A549 (cell line): ENCODE measurements around the gene HBS1L. TPM values are rescaled to one million over a fixed set of nuclear protein-coding genes. Genes with fewer than 3 reads are reported as not detected.

Experiments
- ATAC-seq, 2 experiments: fragments of 200-7000 bp in 1 of 2; fragments of >200 bp in 1 of 2; cut with Nextera tagmentation in 1 of 2; cut with Tn5 transposase in 1 of 2; 3 replicates each; pipeline versions ENCODE4 v1.8.0 to v1.9.1; 2018 to 2020; ENCODE audit warnings: mild to moderate bottlenecking in 1 of 2, moderate library complexity in 1 of 2
- CTCF ChIA-PET: fragments of 300-600 bp; sonication (Branson Sonifier 250); formaldehyde crosslinking; extraction: SDS; loops from one replicate; lab custom pipeline; 2021; ENCODE audit warnings: antibody characterized with exemption, inconsistent platforms; lab: Yijun Ruan, JAX
- POLR2A ChIA-PET: fragments of 350-600 bp; formaldehyde crosslinking; extraction: SDS; loops from one replicate; lab custom pipeline; 2021; ENCODE audit warnings: antibody characterized with exemption, inconsistent platforms; lab: Yijun Ruan, JAX
- DNase-seq, 2 experiments: peaks; one replicate each; pipeline versions ENCODE4 v3.0.0 to v3.0.0-alpha.2; 2011 to 2016; ENCODE audit warnings: low read depth in 1 of 2, low spot score in 1 of 2
- FAIRE-seq: peaks from 2 replicates; lab custom pipeline; 2011; peaks lifted over from hg19 to GRCh38; lab: Jason Lieb, UNC
- H3K27ac ChIP-seq, 2 experiments: fragments of >200 bp; sonication (Bioruptor Twin); formaldehyde crosslinking; 3 replicates each; pipeline ENCODE4 v1.5.1; 2016 to 2017
- H3K4me1 ChIP-seq: fragments of >200 bp; sonication (Bioruptor Twin); formaldehyde crosslinking; 3 replicates; pipeline ENCODE4 v1.6.1; 2016
- H3K4me2 ChIP-seq: fragments of >200 bp; sonication (Bioruptor Twin); formaldehyde crosslinking; 3 replicates; pipeline ENCODE4 v1.6.1; 2016
- H3K4me3 ChIP-seq: fragments of >200 bp; sonication (Bioruptor Twin); formaldehyde crosslinking; 3 replicates; pipeline ENCODE4 v1.5.1; 2016
- H3K9me3 ChIP-seq: fragments of >200 bp; sonication (Bioruptor Twin); formaldehyde crosslinking; 3 replicates; pipeline ENCODE4 v1.6.1; 2016
- ATOH8 ChIP-seq: fragments of 250-450 bp; sonication (Bioruptor Pico); IDR thresholded peaks from 2 replicates; pipeline ENCODE4 v1.5.0; 2020; ENCODE audit warnings: low read depth, mild to moderate bottlenecking, moderate library complexity
- BCL3 ChIP-seq: fragments of >200 bp; sonication (Bioruptor Twin); formaldehyde crosslinking; IDR thresholded peaks from 3 replicates; pipeline ENCODE4 v1.6.1; 2016
- CHD2 ChIP-seq: fragments of 150-350 bp; IDR thresholded peaks from 2 replicates; pipeline ENCODE4 v1.6.1; 2014; ENCODE audit warnings: low read length; ENCODE audit not compliant: partially characterized antibody
- CTCF ChIP-seq: fragments of >200 bp; sonication (Bioruptor Twin); formaldehyde crosslinking; IDR thresholded peaks from 3 replicates; pipeline ENCODE4 v1.5.1; 2016
- ESRRA ChIP-seq: fragments of 150-350 bp; IDR thresholded peaks from 2 replicates; pipeline ENCODE4 v1.6.1; 2014; ENCODE audit warnings: mild to moderate bottlenecking, low read length, borderline replicate concordance
- FOSB ChIP-seq: fragments of 250-450 bp; sonication (Bioruptor Pico); IDR thresholded peaks from 2 replicates; pipeline ENCODE4 v1.5.0; 2020; ENCODE audit warnings: mild to moderate bottlenecking, moderate library complexity
- FOSL2 ChIP-seq, 2 experiments: fragments of 450-650 bp in 1 of 2; fragments of >200 bp in 1 of 2; sonication (Bioruptor Twin) in 1 of 2; formaldehyde crosslinking; IDR thresholded peaks; 2 replicates each; pipeline versions ENCODE4 v1.5.0 to v1.6.1; 2016 to 2020; ENCODE audit warnings: mild to moderate bottlenecking in 1 of 2, moderate library complexity in 1 of 2
- GATA3 ChIP-seq: IDR thresholded peaks from 2 replicates; pipeline ENCODE4 v1.6.1; 2012; ENCODE audit warnings: borderline replicate concordance
- HDAC2 ChIP-seq: fragments of 200-600 bp; sonication (generic); IDR thresholded peaks from 2 replicates; pipeline ENCODE4 v1.6.1; 2016
- HES2 ChIP-seq: fragments of >200 bp; sonication (Bioruptor Twin); formaldehyde crosslinking; IDR thresholded peaks from 2 replicates; pipeline ENCODE4 v1.6.1; 2016
- HMGXB4 ChIP-seq: fragments of 250-450 bp; sonication (Bioruptor Pico); IDR thresholded peaks from 2 replicates; pipeline ENCODE4 v1.5.0; 2021; ENCODE audit warnings: mild to moderate bottlenecking, moderate library complexity, borderline replicate concordance
- HOXA7 ChIP-seq: fragments of 250-450 bp; sonication (Bioruptor Pico); IDR thresholded peaks from 2 replicates; pipeline ENCODE4 v1.5.0; 2020; ENCODE audit warnings: mild to moderate bottlenecking, moderate library complexity
- HOXB13 ChIP-seq: fragments of 250-450 bp; sonication (Bioruptor Pico); IDR thresholded peaks from 2 replicates; pipeline ENCODE4 v1.5.0; 2020; ENCODE audit warnings: low read depth, mild to moderate bottlenecking, moderate library complexity
- JUN ChIP-seq, 2 experiments: fragments of >200 bp; sonication (Bioruptor Twin); formaldehyde crosslinking; IDR thresholded peaks; 2 replicates in 1 of 2; 3 replicates in 1 of 2; pipeline ENCODE4 v1.6.1; 2016 to 2017
- JUNB ChIP-seq: fragments of >200 bp; sonication (Bioruptor Twin); formaldehyde crosslinking; IDR thresholded peaks from 2 replicates; pipeline ENCODE4 v1.6.1; 2016
- KDM5A ChIP-seq: fragments of 200-600 bp; sonication (generic); IDR thresholded peaks from 2 replicates; pipeline ENCODE4 v1.6.1; 2016; ENCODE audit warnings: antibody characterized with exemption, mild to moderate bottlenecking
- NFE2L2 ChIP-seq: fragments of 150-350 bp; conservative IDR thresholded peaks from 2 replicates; pipeline ENCODE4 v1.6.1; 2014; ENCODE audit warnings: low read length
- NPAS2 ChIP-seq: fragments of 250-450 bp; sonication (Bioruptor Pico); IDR thresholded peaks from 2 replicates; pipeline ENCODE4 v1.8.0; 2022; ENCODE audit warnings: mild to moderate bottlenecking, moderate library complexity, borderline replicate concordance
- NR3C1 ChIP-seq: fragments of >200 bp; sonication (Bioruptor Twin); formaldehyde crosslinking; IDR thresholded peaks from 3 replicates; pipeline ENCODE4 v1.6.1; 2017
- POLR2A ChIP-seq: IDR thresholded peaks from 2 replicates; pipeline ENCODE4 v1.6.1; 2012; ENCODE audit warnings: mild to moderate bottlenecking, low read length
- RAD21 ChIP-seq, 2 experiments: fragments of >200 bp in 1 of 2; sonication (Bioruptor Twin) in 1 of 2; formaldehyde crosslinking in 1 of 2; IDR thresholded peaks in 1 of 2; conservative IDR thresholded peaks in 1 of 2; 2 replicates in 1 of 2; 3 replicates in 1 of 2; pipeline ENCODE4 v1.6.1; 2012 to 2018; ENCODE audit warnings: inconsistent platforms in 1 of 2
- RARB ChIP-seq: fragments of 250-450 bp; sonication (Bioruptor Pico); IDR thresholded peaks from 2 replicates; pipeline ENCODE4 v1.8.0; 2021; ENCODE audit warnings: mild to moderate bottlenecking, moderate library complexity
- RFX5 ChIP-seq: fragments of 450-650 bp; IDR thresholded peaks from 2 replicates; pipeline ENCODE4 v1.7.1; 2014; ENCODE audit warnings: antibody characterized with exemption, mild to moderate bottlenecking, moderate library complexity
- RNF2 ChIP-seq: fragments of 200-600 bp; sonication (generic); IDR thresholded peaks from 2 replicates; pipeline ENCODE4 v1.6.1; 2016; ENCODE audit warnings: low read depth, mild to moderate bottlenecking, antibody characterized with exemption, moderate library complexity, borderline replicate concordance
- SMC3 ChIP-seq: fragments of >200 bp; sonication (Bioruptor Twin); formaldehyde crosslinking; IDR thresholded peaks from 3 replicates; pipeline ENCODE4 v1.6.1; 2018; ENCODE audit warnings: inconsistent platforms
- SREBF2 ChIP-seq: fragments of 450-650 bp; IDR thresholded peaks from 2 replicates; pipeline ENCODE4 v1.6.1; 2014; ENCODE audit warnings: mild to moderate bottlenecking, moderate library complexity
- ZC3H11A ChIP-seq: fragments of 450-650 bp; IDR thresholded peaks from 2 replicates; pipeline ENCODE4 v1.6.1; 2014; ENCODE audit warnings: antibody characterized with exemption, mild to moderate bottlenecking
- ZFP36 ChIP-seq: fragments of 450-650 bp; IDR thresholded peaks from 2 replicates; pipeline ENCODE4 v1.6.1; 2014; ENCODE audit warnings: borderline replicate concordance; ENCODE audit not compliant: partially characterized antibody
- ZSCAN20 ChIP-seq: fragments of 250-450 bp; sonication (Bioruptor Pico); IDR thresholded peaks from 2 replicates; pipeline ENCODE4 v1.8.0; 2022; ENCODE audit warnings: mild to moderate bottlenecking, moderate library complexity
- WGBS: methylation state at CpG from one replicate; pipeline ENCODE4 v1.1.6; 2017; ENCODE audit errors: missing lambda C conversion rate; 5-methylcytosine and 5-hydroxymethylcytosine counted together
- polyA plus RNA-seq, 4 experiments: library from polyadenylated mRNA; depleted of rRNA in 3 of 4; stranded (reverse); fragments of >200 nt; fragmentation: RNase III in 1 of 4; extraction: RNeasy Plus Mini Kit Qiagen cat#74134 plus additional on column Dnase treatment in 1 of 4; gene quantifications; 2 replicates in 3 of 4; 3 replicates in 1 of 4; pipeline ENCODE4 v1.2.3, GENCODE V29; 2011 to 2017

HBS1L gene
- polyA plus RNA-seq, 2 of the 4 experiments (the other 2 are of a cell fraction) = 41.5 to 61.7 TPM

- WGBS = 85% methylated on average over 1 of the region's 1 CpG
- CTCF ChIA-PET = interaction anchor here (0.6 to 1.0 kb wide), 2 partner anchors 34 to 80 kb away, joined by 3 read pairs; no protein-coding TSS in a partner anchor
These were observed 90.0 kb downstream of the HBS1L start for GRCh38 chr6:134964451-134965203.

GRCh38 chr6:134962421-134962820, 92.2 kb downstream of the HBS1L start:
- no peak overlapping the region for H3K27ac ChIP-seq
- ATAC-seq (no peak), FAIRE-seq (no peak), DNase-seq (no peak)
- no peaks in the 10 kb centered on the region for H3K9me3 ChIP-seq
- CTCF ChIA-PET = no interaction called here
- no peak overlapping the region for H3K4me2 ChIP-seq
- POLR2A ChIA-PET = no interaction called here
- no peak overlapping the region for H3K4me3 ChIP-seq
- H3K4me1 ChIP-seq = no peaks in the 10 kb centered on the region
- TF ChIP-seq GATA3 (no peak), RAD21 (conservative IDR thresholded peaks at IDR 0.05 in 1 of 2, IDR thresholded peaks at IDR 0.05 in 1 of 2) (no peak), BCL3 (no peak), CTCF (no peak), ZSCAN20 (CRISPR knock-in tag) (no peak), POLR2A (no peak), FOSL2 (IDR thresholded peaks at IDR 0.05) (no peak), FOSL2 (CRISPR knock-in tag; IDR thresholded peaks at IDR 0.05) (no peak), HOXB13 (CRISPR knock-in tag) (no peak), SMC3 (no peak), ZC3H11A (no peak), RARB (CRISPR knock-in tag) (no peak), KDM5A (no peak), NFE2L2 (no peak)

More at GRCh38 chr6:134964451-134965203, 90.0 kb downstream of the HBS1L start:
- FAIRE-seq (no peak), DNase-seq (no peak), ATAC-seq (no peak)
- Histone ChIP-seq H3K4me1 (no peaks in the 10 kb centered on the region), H3K4me3 (no peak overlapping the region), H3K27ac (no peak overlapping the region), H3K4me2 (no peak overlapping the region), H3K9me3 (no peaks in the 10 kb centered on the region)
- POLR2A ChIA-PET = no interaction called here
- TF ChIP-seq JUN (IDR thresholded peaks at IDR 0.05) (no peak), HDAC2 (no peak), NR3C1 (no peak), HES2 (no peak), JUNB (no peak), NPAS2 (no peak), RFX5 (no peak), RNF2 (no peak), ESRRA (no peak), HOXB13 (CRISPR knock-in tag) (no peak), CHD2 (no peak), SREBF2 (no peak), ATOH8 (CRISPR knock-in tag) (no peak), ZSCAN20 (CRISPR knock-in tag) (no peak), HMGXB4 (CRISPR knock-in tag) (no peak), CTCF (no peak), FOSB (no peak), FOSL2 (IDR thresholded peaks at IDR 0.05) (no peak), FOSL2 (CRISPR knock-in tag; IDR thresholded peaks at IDR 0.05) (no peak), HOXA7 (no peak), ZFP36 (no peak)
